Raji (cell line): Measurements from ENCODE around the gene ATXN7.

Source experiments
- POLR2A ChIP-seq: IDR thresholded peaks from 2 replicates; pipeline ENCODE4 v1.6.1; 2011; ENCODE audit warnings: low read depth, low read length, control low read depth; ENCODE audit not compliant: insufficient read depth

Gene ATXN7

GRCh38 chr3:63990733-63991132 lies 127.1 kb downstream of the ATXN7 start:
- no peak for TF ChIP-seq POLR2A

- no peak for TF ChIP-seq POLR2A
Observed at GRCh38 chr3:63991666-63992065, 128.0 kb downstream of the ATXN7 start.

- no peak for TF ChIP-seq POLR2A
Observed at GRCh38 chr3:63992516-63993209, 129.0 kb downstream of the ATXN7 start.

- TF ChIP-seq POLR2A, result no peak
Observed at GRCh38 chr3:63993653-63994079, 130.0 kb downstream of the ATXN7 start.

GRCh38 chr3:63995086-63995485 lies 131.4 kb downstream of the ATXN7 start:
- TF ChIP-seq POLR2A, result no peak

- TF ChIP-seq POLR2A, result no peak
Observed at GRCh38 chr3:63998852-63999754, 135.4 kb downstream of the ATXN7 start.

GRCh38 chr3:64000453-64001055 lies 136.9 kb downstream of the ATXN7 start:
- TF ChIP-seq POLR2A, result no peak

- TF ChIP-seq POLR2A, result no peak
Observed at GRCh38 chr3:64002233-64002632, 138.6 kb downstream of the ATXN7 start.

- TF ChIP-seq POLR2A, result no peak
Observed at GRCh38 chr3:64003589-64003988, 139.9 kb downstream of the ATXN7 start.

GRCh38 chr3:64008017-64008416 lies 144.3 kb downstream of the ATXN7 start:
- TF ChIP-seq POLR2A, result no peak

GRCh38 chr3:64008487-64009351 lies 145.1 kb downstream of the ATXN7 start:
- TF ChIP-seq POLR2A, result no peak

GRCh38 chr3:64009528-64009927 lies 145.9 kb downstream of the ATXN7 start:
- TF ChIP-seq POLR2A, result no peak

GRCh38 chr3:64010199-64010598 lies 146.5 kb downstream of the ATXN7 start:
- TF ChIP-seq POLR2A, result no peak

GRCh38 chr3:64011685-64012084 lies 148.0 kb downstream of the ATXN7 start:
- no peak for TF ChIP-seq POLR2A

GRCh38 chr3:64016941-64017620 lies 153.4 kb downstream of the ATXN7 start:
- TF ChIP-seq POLR2A, result no peak

GRCh38 chr3:64019271-64019670 lies 155.6 kb downstream of the ATXN7 start:
- no peak for TF ChIP-seq POLR2A
